Stimulated activated CD8-positive, alpha-beta memory T cell treated with anti-CD3 and anti-CD28 coated beads, Interleukin-7, amount 100 ng/mL, for 1 hour (primary cell): ENCODE results near the gene RALGAPB.
"Not testable (repeated sequence)": the region's sequence is repeated elsewhere in the genome, so short reads cannot be mapped to it uniquely, and the experiment has no call there.

Source experiments
- DNase-seq, 2 donors: peaks; one replicate each; pipeline ENCODE4 v3.0.0-alpha.2; 2020; ENCODE audit warnings: low read depth in 2 of 2

RALGAPB gene

DNA sequence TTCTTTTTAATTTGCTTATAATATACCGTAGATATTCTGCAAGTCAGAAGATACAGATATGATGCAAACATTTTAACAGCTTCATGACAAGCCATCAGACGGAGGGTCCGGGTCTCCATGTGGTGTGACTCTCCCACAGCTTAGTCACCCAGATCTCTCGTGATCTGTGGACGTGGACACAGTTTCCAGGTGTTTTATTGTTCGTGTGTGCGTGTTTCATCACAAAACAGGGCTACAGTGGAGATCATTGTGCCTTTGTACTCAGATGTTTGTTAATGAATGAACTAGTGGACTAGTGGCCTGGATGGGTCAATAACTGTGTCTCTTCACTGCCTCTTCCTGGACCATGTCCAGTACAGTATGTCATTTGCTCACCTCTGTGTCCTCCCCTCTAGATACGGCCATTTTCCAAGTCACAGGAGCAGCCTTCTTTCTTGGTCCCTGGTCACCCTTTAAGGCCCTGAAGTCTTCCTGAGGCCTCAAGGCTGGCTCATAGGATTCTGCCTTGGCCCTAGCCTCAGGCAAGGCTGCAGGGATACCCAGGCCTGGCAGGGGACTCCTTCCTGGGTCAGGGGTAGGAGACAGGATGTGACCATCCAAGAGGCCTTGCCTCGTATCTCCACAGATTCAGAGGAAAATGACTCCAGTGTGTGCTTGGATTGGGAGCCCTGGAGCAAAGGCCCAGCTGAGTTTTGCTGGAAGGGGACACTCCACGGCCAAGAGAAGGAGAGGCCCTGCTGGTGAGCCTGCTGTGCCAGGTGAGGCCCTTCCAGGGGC, 112.9 kb downstream of the RALGAPB start:
- no peak for DNase-seq

DNA sequence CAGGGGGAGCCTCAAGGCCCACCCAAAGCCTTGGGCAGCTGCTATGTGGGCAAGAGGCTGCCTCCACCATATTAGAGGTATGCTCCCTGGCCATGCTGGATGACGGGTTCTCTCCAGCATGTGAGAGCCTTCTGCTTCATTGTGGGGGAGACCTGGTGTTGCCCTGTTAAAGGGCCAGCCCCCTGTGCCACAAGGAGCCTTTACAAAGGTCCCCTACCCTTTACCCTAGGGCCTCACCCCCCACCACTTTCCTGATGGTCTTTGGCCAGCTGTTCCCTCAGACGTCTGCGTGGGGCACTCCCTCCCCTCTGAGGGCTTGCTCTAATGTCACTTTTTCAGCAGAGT, 113.5 kb downstream of the RALGAPB start:
- DNase-seq, result no peak

DNA sequence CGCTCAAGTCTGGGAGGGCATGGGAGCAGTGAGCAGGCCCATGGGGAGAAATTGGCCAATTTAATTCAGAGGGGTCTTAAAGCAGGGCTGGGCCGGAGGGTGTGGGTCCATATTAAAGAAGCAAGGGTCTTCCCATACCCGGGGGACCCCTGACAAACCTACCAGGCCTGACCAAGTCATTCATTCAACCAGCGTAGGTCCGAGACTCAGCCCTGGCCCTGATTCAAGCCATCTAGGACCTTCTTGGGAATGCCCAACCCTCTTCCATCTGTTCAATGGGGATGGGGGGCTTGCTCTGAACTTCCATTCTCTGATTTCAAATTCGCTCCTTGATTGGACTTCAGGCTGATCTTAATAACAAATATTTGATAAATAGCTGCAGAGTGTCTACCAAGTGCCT, 115.7 kb downstream of the RALGAPB start:
- no peak for DNase-seq

DNA sequence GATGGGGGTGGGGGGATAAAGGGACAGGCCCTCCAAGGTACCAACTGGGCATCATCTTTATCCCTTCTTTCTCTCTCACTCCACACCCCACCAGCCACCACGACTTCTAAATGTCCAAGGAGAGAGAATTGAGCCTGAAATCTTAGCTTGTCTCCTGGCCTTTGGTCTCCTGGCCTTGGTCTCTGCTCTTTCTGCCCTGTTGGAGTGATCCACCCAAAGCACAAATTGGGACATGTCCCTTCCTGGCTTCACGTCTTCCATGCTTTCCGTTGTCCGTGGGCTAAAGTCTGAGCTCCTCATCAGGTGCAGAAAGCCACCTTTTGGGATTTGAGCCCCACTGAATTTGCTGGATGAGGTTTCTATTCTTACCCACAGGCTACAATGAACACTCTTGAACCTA, 116.7 kb downstream of the RALGAPB start:
- DNase-seq, result no peak

DNA sequence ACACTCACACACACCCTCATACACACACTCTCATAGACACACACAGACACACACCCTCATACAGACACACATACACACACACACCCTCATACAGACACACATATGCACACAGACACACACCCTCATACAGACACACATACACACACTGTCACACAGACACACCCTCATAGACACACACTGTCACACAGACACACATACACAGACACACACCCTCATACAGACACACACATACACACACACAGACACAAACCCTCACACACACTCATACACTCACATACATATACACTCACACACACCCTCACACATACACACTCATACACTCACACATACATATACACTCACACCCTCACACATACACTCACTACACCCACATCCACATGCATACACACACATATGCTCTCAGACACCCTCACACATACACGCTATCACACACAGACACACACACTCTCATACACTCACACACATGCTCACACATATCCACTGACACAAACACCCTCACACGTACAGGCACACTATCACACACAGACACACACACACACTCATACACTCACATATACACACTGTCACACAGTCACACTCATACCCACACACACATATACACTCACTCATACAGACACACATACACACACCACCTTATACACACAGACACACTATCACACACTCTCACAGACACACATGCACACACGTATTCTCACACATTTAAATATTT, 117.5 kb downstream of the RALGAPB start:
- DNase-seq, result no peak

DNA sequence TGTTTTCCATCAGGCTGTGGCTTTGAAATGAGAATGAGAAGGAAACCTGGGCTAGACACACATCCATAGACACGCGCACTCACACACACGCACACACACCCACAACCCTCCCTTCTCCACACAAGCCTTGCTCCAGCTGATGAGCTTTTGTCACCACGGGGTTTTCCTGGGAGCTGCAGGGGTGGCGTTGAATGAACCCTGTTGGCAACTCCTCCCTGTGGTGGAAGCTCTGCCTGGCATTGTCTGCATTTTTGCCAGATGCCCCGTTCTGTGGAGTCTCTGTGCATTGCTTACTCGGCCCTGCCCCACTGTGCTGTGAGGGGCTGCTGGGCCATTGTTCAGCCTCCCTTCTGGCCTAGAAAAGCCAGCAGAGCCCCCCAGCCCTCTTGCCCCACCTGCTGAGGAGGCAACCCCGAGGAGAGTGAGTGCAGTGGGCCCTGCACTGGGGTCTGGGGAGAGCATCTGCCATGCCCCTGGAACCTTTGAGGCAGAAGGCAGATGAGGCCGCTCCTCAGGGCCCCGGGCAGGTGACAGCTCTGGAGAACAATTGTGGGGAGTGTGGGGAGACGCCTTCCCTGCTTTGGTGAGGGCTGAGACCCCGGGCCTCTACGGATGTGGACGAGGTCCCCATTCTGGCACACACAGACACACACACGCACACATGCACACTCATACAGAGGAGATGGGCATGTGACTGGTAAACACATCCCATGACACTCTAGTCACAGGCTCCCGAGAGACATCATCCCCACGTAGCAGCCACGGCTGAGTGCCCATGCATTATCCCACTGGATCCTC, 118.2 kb downstream of the RALGAPB start:
- DNase-seq, result no peak

DNA sequence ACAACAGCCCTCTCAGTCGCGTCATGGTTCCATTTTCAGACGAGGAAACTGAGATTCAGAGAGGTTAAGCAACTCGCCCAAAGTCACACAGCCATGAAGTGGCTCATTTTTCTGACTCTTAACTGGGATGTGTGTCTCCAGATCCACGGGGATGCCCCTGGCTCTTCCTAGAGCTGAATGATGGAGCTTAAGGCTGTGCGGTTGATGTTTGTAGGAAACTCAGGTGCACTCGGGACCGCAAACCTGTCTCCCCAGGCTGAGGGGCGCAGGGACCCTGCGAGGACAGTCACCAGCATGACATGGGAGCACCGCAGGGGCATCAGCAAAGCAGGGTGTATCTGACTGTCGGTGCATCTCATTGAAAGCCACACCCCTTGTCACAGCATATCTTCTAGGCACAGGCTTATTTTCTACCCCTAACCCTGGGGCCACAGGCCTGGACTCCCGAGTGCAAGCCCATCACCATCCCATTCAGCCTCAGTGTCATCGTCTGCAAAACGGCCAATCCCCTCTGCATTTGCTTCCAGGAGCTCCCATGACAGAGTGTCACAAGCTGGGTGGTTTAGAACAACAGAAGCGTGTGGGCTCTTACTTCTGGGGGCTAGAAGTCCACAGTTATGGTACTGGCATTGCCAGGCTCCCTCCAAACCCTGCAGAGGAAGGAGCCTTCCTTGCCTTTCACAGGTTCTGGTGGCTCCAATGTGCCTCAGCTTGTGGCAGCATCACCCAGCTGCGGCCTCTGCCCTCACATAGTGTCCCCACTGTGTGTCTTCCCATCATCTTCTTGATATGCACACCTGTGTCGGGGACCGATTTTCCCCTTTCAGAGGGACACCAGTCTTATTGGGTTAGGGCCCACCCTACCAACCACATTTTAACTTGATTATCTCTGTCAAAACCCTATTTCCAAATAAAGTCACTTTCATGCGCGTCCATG, 119.1 kb downstream of the RALGAPB start:
- DNase-seq, result no peak

DNA sequence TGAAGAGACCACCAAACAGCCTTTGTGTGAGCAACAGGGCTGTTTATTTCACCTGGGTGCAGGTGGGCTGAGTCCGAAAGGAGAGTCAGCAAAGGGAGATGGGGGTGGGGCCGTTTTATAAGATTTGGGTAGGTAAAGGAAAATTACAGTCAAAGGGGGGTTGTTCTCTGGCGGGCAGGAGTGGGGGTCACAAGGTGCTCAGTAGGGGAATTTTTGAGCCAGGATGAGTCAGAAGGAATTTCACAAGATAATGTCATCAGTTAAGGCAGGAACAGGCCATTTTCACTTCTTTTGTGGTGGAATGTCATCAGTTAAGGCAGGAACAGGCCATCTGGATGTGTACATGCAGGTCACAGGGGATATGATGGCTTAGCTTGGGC, 119.8 kb downstream of the RALGAPB start:
- DNase-seq, result not testable (repeated sequence)

DNA sequence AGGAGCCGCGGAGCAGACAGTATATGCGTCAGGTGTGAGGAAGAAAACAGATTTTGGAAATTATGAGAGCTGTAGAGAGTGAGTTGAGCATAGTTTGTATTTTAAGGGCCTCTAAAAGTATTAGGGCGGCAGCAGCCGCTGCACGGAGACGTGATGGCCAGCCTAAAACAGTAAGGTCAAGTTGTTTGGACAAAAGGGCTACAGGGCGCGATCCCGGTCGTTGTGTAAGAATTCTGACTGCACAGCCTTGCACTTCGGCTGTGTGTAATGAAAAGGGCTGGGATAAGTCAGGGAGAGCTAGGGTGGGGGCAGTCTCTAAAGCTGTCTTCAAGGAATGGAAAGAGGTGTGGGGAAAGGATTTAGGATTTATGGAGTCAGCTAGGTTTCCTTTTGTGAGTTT, 121.6 kb downstream of the RALGAPB start:
- not testable (repeated sequence) for DNase-seq

DNA sequence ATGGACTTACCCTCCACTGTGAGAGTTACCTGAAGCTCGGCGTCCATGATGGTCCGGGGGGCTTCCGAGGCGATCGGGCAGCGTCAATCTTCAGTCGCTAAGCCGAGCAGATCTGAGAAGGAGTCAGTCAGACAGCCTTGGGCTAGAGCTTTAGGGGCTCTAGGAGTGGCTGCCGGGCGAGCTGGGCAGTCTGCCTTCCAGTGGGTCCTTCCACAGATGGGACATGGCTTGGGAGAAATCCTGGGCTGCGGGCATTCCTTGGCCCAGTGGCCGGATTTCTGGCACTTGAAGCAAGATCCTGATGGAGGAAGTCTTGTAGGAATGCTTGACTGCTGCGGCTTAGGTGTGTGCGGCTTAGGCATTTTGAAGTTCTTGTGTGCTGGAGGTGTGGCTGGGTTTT, 123.2 kb downstream of the RALGAPB start:
- not testable (repeated sequence) for DNase-seq

DNA sequence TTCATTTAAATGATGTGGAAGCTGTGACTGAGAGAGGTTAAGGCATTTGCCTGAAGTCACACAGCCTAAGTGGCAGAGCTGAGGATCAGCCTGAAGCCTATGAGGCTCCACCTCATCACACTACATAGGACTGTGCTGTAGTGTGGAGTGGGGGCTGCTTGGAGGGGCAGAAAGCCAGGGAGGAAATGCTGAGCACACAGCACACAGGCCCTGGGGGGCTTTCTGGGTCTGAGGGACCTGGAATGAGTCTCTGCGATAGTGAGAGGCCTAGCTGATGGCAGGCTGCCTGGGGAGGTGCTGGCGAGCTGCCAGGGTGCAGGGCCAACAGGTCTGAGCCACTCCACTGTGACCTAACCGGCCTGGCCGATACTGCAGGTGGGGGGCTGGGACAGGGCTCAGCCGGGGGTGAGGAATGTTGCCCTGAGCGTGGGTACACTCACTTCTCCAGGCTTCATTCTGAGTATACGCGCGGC, 126.8 kb downstream of the RALGAPB start:
- no peak for DNase-seq

DNA sequence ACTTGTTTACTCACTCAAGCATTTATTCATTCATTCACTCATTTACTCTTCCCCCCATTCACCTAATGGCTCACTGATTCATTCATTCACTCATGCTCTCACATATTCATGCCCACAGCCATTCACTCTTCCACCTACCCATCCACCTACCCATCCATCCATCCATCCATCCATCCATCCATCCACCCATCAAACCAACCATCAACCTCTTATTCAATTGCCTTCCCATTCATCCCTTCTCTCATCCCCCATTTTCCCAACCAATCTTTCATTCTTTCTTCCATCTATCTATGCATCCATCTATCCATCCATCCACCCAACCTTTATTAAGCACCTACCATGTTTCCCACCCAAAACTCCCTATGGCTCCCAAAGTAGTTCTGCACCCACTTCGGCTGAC, 127.4 kb downstream of the RALGAPB start:
- DNase-seq, result no peak

DNA sequence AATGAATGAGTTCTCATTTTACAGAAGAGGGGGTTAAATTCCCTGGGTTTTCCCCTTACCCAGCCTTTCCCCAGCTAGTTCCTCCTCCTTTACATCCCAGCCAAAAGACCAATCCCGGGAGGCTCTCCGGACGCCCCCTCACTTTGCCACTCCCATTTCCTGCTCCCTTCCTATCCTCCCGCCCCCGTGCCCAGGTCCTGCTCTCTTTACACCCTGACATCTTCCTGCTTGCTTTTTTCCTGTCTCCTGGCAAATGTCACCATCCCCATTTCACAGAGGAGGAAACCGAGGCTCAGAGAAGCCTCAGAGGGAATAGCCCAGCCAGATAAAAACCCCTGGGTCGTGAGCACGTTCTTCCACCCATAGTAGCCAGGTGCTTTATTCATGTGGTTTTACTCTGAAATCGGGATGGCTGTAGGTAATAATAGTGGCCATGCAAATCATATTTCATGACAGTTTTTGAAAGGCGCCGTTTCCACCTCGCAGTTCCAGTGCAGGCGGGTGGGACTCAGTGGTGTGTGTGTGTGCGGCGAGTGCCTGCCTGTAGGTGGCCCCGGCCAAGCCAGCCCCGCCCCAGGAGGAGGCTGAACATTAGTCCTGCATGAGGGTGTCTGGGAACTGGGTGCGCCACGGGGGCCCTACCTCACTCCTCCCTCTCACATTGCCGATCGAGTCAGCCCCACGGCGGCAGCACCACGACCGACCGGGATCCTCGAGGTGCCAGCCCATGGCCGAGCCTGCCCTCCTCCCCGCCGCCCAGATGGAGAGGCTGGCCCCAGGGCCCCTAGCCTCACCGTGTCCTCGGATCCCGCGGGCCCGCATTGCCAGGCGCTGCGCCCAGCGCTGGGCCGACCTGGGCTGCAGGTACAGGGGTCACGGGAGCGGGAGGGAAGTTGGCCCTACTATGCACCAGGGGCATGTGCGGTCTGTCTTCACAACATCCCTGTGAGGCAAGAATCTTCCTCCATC, 128.9 kb downstream of the RALGAPB start, which contains the start of gene ARHGAP40:
Gene ARHGAP40, plus strand, starts transcription at position 594 of the 969 bp plus-strand sequence.
- no peak for DNase-seq

DNA sequence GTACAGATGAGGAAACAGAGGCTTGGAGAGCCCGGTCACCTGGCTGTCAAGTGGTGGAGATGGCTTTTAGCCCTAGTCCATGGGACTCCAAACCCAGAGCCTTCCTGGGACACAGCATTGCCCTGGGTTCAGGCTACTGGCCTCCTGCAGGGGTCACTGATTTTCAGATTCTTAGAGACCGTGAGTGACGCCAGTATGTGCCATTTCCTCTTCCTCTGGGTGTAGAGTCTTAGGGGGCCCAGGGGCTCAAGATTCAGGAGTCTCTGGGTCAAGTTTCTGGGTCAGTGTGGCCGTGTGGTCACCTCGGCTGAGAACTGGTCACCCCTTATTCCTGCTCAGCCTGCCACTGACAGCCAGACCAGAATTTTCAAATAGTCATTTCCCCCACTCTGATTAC, 129.5 kb downstream of the RALGAPB start:
- no peak for DNase-seq

DNA sequence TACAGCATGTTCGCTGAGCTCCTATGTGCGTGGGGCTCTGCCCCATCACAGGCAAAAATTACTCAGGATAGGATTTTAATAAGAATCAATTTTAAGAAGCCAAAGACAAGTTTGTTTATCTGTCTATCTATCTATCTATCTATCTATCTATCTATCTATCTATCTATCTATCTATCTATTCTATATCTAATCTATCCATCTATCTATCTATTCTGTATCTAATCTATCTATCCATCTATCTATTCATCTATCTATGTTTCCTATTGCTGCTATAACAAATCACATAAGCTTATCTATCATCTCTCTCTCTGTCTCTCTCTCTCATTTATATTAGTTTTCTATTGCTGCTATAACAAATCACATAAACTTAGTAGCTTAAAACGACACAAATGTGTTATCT, 130.6 kb downstream of the RALGAPB start:
- DNase-seq, result no peak

DNA sequence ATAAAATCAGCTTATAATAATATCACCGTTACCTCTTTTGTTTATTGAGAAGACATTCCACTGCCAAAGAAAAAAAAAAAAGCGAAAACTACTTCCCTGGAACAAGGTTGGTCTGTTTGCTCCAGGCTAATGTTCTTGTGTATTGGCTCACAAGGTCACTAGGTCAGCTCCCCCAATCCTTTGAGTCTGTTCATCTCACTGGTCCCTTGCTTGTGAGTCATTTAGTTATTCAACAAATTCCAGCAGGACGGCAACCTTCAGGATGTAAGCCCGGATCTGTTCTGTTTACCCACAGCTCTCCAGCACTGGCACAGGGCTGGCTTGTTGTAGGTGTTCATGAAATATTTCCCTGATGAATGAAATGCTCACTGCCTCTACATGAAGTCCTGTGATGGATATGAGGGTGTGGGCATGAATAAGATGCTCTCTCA, 132.2 kb downstream of the RALGAPB start:
- DNase-seq, result no peak

DNA sequence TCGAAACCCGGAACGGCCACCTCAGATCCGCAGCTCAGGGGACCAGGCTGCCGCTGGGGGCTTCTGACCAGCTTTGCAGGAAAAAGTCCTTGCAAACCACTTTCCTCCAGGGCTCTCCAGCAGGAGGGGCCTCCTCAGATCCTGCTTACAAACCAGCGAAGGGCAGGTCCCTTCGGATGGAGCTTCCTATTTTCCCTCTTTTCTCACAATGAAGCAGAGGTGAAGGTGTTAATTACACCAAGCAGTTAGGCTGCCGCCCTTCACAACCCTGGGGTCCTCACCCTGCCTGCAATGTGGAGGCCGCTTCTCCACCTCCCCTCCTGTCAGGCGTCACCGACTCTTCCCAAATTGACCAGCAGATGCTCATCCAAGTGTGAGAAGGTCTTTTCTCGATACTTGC, 134.7 kb downstream of the RALGAPB start:
- no peak for DNase-seq

DNA sequence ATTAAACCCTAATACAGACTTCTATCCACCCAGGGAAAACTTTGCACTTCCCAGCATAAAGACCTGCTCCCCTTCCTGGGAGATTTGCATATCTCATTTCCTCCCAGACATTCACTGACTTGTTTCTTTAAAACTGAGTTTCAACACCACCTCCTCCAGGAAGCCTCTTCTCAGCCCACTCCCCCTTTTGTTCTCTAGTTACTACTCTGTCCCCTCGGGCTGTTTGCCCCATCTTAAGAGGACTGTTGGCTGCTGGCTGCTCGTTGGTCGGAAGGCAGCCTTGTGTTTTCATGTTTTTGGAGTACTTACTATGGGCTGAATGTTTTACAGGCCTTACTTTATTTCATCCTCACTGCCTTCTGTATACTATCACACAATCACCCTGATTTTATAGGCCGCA, 135.5 kb downstream of the RALGAPB start:
- no peak for DNase-seq

DNA sequence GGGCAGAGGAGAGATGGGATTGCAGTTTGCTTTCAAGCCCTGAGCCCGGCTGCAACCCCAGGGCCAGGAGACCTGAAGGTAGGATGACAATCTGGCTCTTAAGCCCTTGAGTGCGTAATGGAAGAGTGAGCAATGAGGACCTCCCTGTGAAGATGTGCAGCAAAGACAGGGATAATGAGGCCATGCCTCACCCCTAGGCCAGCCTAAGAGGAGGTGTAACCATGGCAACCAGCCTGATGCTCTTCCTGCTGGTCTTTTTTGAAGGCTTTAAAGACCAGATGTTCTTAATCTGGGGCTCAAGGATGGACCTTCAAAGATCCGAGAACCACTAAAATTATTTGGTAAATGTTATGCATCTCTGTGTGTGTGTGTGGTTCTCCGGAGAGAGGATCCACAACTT, 137.2 kb downstream of the RALGAPB start:
- no peak for DNase-seq

DNA sequence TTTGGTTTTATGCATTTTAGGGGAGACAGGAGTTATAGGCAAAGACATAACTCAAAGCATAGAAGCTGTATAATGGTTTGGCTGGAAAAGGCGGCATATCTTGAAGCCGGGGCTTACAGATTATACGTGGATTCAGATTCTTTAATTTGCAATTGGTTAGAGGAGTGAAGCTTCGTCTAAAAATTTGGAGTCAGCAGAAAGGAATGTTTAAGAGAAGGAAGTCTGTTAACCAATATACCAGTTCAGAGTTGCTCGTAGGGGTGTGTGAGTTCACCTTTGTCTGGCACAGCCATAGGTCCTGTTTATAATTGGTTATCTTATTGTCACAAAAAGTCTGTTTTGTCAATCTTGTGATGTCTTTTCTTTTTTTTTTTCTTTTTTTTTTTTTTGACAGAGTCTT, 137.9 kb downstream of the RALGAPB start:
- DNase-seq, result no peak
